Measurements from ENCODE around the gene SPIN1.

GRCh38 chr9:88477300-88477751 is 89.1 kb downstream of the SPIN1 start:
- no peak for TF ChIP-seq CTCF (tag by site-specific recombination; IDR thresholded peaks at IDR 0.05)
- no peak for TF ChIP-seq KLF9 (tag by site-specific recombination; IDR thresholded peaks at IDR 0.05; ENCODE audit: low read depth)
- TF ChIP-seq REST (tag by site-specific recombination; IDR thresholded peaks at IDR 0.05) = no peak
- no peak for TF ChIP-seq ZBTB20 (tag by site-specific recombination; IDR thresholded peaks at IDR 0.05)
- TF ChIP-seq EGR2 (tag by site-specific recombination; IDR thresholded peaks at IDR 0.05; ENCODE audit: low read depth) = no peak
- no peak for TF ChIP-seq ZBTB49 (tag by site-specific recombination; IDR thresholded peaks at IDR 0.05; ENCODE audit: low read depth)
- TF ChIP-seq ZSCAN18 (tag by site-specific recombination; IDR thresholded peaks at IDR 0.05) = no peak
- no peak for TF ChIP-seq YY1 (tag by site-specific recombination; IDR thresholded peaks at IDR 0.05)
- TF ChIP-seq ZBTB8A (tag by site-specific recombination; IDR thresholded peaks at IDR 0.05) = no peak
- TF ChIP-seq GLI4 (tag by site-specific recombination; IDR thresholded peaks at IDR 0.05) = no peak
- TF ChIP-seq ZNF580 (tag by site-specific recombination; IDR thresholded peaks at IDR 0.05) = no peak
